ENCODE results near the gene RHBDL1. TPM values are rescaled to one million over a fixed set of nuclear protein-coding genes. Genes with fewer than 3 reads are reported as not detected.

The RHBDL1 gene
- total RNA-seq, 2 donors from 2014 or later, result 0.42 to 8.0 TPM

- Histone ChIP-seq H3K27ac (no peak within 1 kb of the TSS), H3K4me1 (ENCODE audit: control insufficient read depth in 1 of 2, low read depth in 2 of 2) (peaks cover 14 to 26% of the 10 kb centered on the region in 2 donors), H3K4me3 (peak within 1 kb of the TSS; percentile 71), H3K27me3 (replicated peaks; ENCODE audit: insufficient read depth) (no peaks in the 10 kb centered on the region), H3K36me3 (peaks cover 3% of the 10 kb centered on the region), H3K9me3 (no peaks in the 10 kb centered on the region)
- DNase-seq (ENCODE audit: low spot score) (no peak), ATAC-seq (ENCODE audit: insufficient number of reproducible peaks, low FRiP score, low read depth) (peak; percentile 26)
- TF ChIP-seq, protein P1, sequence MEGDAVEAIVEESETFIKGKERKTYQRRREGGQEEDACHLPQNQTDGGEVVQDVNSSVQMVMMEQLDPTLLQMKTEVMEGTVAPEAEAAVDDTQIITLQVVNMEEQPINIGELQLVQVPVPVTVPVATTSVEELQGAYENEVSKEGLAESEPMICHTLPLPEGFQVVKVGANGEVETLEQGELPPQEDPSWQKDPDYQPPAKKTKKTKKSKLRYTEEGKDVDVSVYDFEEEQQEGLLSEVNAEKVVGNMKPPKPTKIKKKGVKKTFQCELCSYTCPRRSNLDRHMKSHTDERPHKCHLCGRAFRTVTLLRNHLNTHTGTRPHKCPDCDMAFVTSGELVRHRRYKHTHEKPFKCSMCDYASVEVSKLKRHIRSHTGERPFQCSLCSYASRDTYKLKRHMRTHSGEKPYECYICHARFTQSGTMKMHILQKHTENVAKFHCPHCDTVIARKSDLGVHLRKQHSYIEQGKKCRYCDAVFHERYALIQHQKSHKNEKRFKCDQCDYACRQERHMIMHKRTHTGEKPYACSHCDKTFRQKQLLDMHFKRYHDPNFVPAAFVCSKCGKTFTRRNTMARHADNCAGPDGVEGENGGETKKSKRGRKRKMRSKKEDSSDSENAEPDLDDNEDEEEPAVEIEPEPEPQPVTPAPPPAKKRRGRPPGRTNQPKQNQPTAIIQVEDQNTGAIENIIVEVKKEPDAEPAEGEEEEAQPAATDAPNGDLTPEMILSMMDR (IDR thresholded peaks at IDR 0.05), result no peak
These were observed 51.2 kb downstream of the RHBDL1 start, which contains the start of the genes CCDC78 and HAGHL for GRCh38 chr16:726438-727290. TSS of gene CCDC78 (minus strand) at chr16:726443. CDS start at chr16:726367, 76 bp downstream. TSS of gene HAGHL (plus strand) at chr16:727106. CDS start at chr16:727510, 404 bp downstream.

DNA sequence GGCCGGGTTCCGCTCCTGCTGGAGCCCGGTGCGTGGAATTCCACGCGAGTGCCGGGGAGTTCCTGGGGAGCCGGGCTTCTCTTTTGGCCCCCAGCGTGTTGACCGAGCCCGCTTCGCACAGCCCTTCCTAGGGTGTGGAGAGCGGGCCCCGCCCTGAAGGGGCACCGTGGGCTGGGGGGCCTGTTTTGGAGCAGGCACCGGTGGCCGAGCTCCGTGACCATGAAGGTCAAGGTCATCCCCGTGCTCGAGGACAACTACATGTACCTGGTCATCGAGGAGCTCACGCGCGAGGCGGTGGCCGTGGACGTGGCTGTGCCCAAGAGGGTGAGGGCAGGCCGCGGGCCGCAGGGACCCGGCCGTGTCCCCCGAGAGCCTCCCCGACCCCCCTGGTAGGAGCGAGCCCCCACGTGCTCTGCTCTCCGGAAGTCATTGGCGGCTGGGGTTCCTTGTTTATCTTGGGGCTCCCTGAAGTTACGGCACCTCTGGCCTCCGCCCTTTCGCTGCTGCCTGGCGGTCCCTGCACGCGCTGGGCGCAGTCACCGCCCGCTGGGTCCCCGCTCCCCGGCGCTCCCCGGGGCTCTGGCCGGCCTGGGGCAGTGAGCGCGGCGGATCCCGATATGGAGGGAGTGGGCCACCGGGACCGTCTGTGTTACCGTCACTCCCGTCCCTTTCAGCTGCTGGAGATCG is 52.0 kb downstream of the RHBDL1 start:
- no peaks in the 10 kb centered on the region for H3K9me3 ChIP-seq
- H3K4me1 ChIP-seq (ENCODE audit: control insufficient read depth in 1 of 2, low read depth in 2 of 2), result peaks cover 11 to 19% of the 10 kb centered on the region in 2 donors
- peaks cover 8% of the 10 kb centered on the region for H3K36me3 ChIP-seq
- TF ChIP-seq, protein P1 (IDR thresholded peaks at IDR 0.05), result no peak
- no peak for ATAC-seq (ENCODE audit: insufficient number of reproducible peaks, low FRiP score, low read depth)
- no peaks in the 10 kb centered on the region for H3K27me3 ChIP-seq (replicated peaks; ENCODE audit: insufficient read depth)
- no peak for DNase-seq (ENCODE audit: low spot score)
- H3K27ac ChIP-seq, result no peak overlapping the region
- peak overlapping the region; percentile 71 for H3K4me3 ChIP-seq

Other genes with a start within 250 kb of the RHBDL1 start
- gene CAPN15, start 148.0 kb upstream of the RHBDL1 start, total RNA-seq, result 10 to 100 TPM; 46.2 to 96.6 TPM
- gene PRR35, start 115.3 kb upstream of the RHBDL1 start, total RNA-seq, result under 1 TPM in 1 of 2 donors, not detected in 1; 0.42 TPM
- 1 to 10 TPM; 2.0 to 3.2 TPM for gene NHLRC4, start 108.7 kb upstream of the RHBDL1 start, total RNA-seq
- 10 to 100 TPM; 54.2 to 80.1 TPM for gene PIGQ, start 105.7 kb upstream of the RHBDL1 start, total RNA-seq
- 10 to 100 TPM; 19.0 to 25.9 TPM for gene RAB40C, start 85.6 kb upstream of the RHBDL1 start, total RNA-seq
- 1 to 10 TPM in 1 of 2 donors, under 1 TPM in 1; 0.92 to 1.2 TPM for gene WFIKKN1, start 44.7 kb upstream of the RHBDL1 start, total RNA-seq
- 100 to 1,000 TPM in 1 of 2 donors, 10 to 100 TPM in 1; 83.4 to 217 TPM for gene METTL26, start 39.4 kb upstream of the RHBDL1 start, total RNA-seq
- gene MCRIP2, start 33.8 kb upstream of the RHBDL1 start, total RNA-seq, result 10 to 100 TPM; 12.2 to 42.2 TPM
- 10 to 100 TPM; 22.7 to 39.4 TPM for gene WDR90, start 26.3 kb upstream of the RHBDL1 start, total RNA-seq
- 10 to 100 TPM; 62.0 to 80.4 TPM for gene RHOT2, start 7.5 kb upstream of the RHBDL1 start, total RNA-seq
- 100 to 1,000 TPM; 103 to 145 TPM for gene STUB1, start 4.7 kb downstream of the RHBDL1 start, total RNA-seq
- 100 to 1,000 TPM in 1 of 2 donors, 10 to 100 TPM in 1; 98.7 to 128 TPM for gene JMJD8, start 8.7 kb downstream of the RHBDL1 start, total RNA-seq
- 10 to 100 TPM; 10.7 to 13.5 TPM for gene WDR24, start 14.7 kb downstream of the RHBDL1 start, total RNA-seq
- gene FBXL16, start 30.1 kb downstream of the RHBDL1 start, total RNA-seq, result not detected
- gene METRN, start 39.4 kb downstream of the RHBDL1 start, total RNA-seq, result 10 to 100 TPM; 28.9 to 58.9 TPM
- gene ANTKMT, start 45.5 kb downstream of the RHBDL1 start, total RNA-seq, result 10 to 100 TPM; 29.7 to 46.7 TPM
- under 1 TPM; 0.92 to 0.95 TPM for gene CCDC78, start 50.8 kb downstream of the RHBDL1 start, total RNA-seq
- 1 to 10 TPM; 6.4 to 8.1 TPM for gene HAGHL, start 51.4 kb downstream of the RHBDL1 start, total RNA-seq
- 10 to 100 TPM; 27.0 to 30.3 TPM for gene CIAO3, start 65.3 kb downstream of the RHBDL1 start, total RNA-seq
- 1 to 10 TPM in 1 of 2 donors, not detected in 1; 1.3 TPM for gene MSLN, start 85.1 kb downstream of the RHBDL1 start, total RNA-seq
- 10 to 100 TPM; 12.3 to 13.9 TPM for gene RPUSD1, start 112.7 kb downstream of the RHBDL1 start, total RNA-seq
- gene CHTF18, start 112.9 kb downstream of the RHBDL1 start, total RNA-seq, result 10 to 100 TPM; 10.2 to 15.4 TPM
- gene GNG13, start 125.1 kb downstream of the RHBDL1 start, total RNA-seq, result not detected